H1 (cell line): Measurements from ENCODE around the gene GAS2L1. TPM values are rescaled to one million over a fixed set of nuclear protein-coding genes. Genes with fewer than 3 reads are reported as not detected.

Experiments
- CTCF ChIA-PET: fragments of 300-600 bp; sonication (Branson Sonifier 250); formaldehyde crosslinking; loops from one replicate; lab custom pipeline; 2021; ENCODE audit not compliant: partially characterized antibody; lab: Charles Lee
- POLR2A ChIA-PET: fragments of 300-600 bp; sonication (Branson Sonifier 250); formaldehyde crosslinking; loops from one replicate; lab custom pipeline; 2021; ENCODE audit warnings: inconsistent platforms; ENCODE audit not compliant: partially characterized antibody; lab: Charles Lee
- DNase-seq, 2 experiments: peaks; one replicate each; pipeline versions ENCODE4 v3.0.0 to v3.0.0-alpha.2; 2010 to 2022; ENCODE audit warnings: low spot score in 2 of 2, low read depth in 1 of 2, mixed read lengths in 1 of 2
- FAIRE-seq: peaks from 2 replicates; lab custom pipeline; 2011; peaks lifted over from hg19 to GRCh38; lab: Jason Lieb, UNC
- H2AFZ ChIP-seq: 2 replicates; pipeline ENCODE4 v1.8.1; 2012; ENCODE audit warnings: low read length, inconsistent platforms
- H2AK5ac ChIP-seq: 2 replicates; pipeline ENCODE4 v1.6.1; 2013; ENCODE audit warnings: low read depth, low read length
- H2BK120ac ChIP-seq: replicated peaks from 2 replicates; pipeline ENCODE3; 2013; ENCODE audit warnings: low read depth, low read length, inconsistent platforms
- H2BK12ac ChIP-seq: 2 replicates; pipeline ENCODE4 v1.6.1; 2013; ENCODE audit warnings: low read depth, low read length
- H2BK15ac ChIP-seq: 2 replicates; pipeline ENCODE4 v1.6.1; 2013; ENCODE audit warnings: low read length
- H2BK20ac ChIP-seq: 2 replicates; pipeline ENCODE4 v1.6.1; 2013; ENCODE audit warnings: low read length
- H2BK5ac ChIP-seq: 2 replicates; pipeline ENCODE4 v1.6.1; 2013; ENCODE audit warnings: low read depth, low read length
- H3K14ac ChIP-seq: 2 replicates; pipeline ENCODE4 v1.6.1; 2013; ENCODE audit warnings: inconsistent platforms; ENCODE audit not compliant: insufficient read length
- H3K18ac ChIP-seq: 2 replicates; pipeline ENCODE4 v1.6.1; 2013; ENCODE audit warnings: low read length; ENCODE audit errors: extremely low read depth
- H3K23ac ChIP-seq: 2 replicates; pipeline ENCODE4 v1.6.1; 2013; ENCODE audit warnings: inconsistent platforms; ENCODE audit not compliant: insufficient read length
- H3K23me2 ChIP-seq: 2 replicates; pipeline ENCODE4 v1.6.1; 2013; ENCODE audit warnings: low read depth, low read length
- H3K27ac ChIP-seq: 2 replicates; pipeline ENCODE4 v1.6.1; 2011; ENCODE audit warnings: low read depth, low read length, inconsistent platforms
- H3K27me3 ChIP-seq, 4 experiments: replicated peaks in 1 of 4; 1 replicate in 1 of 4; 2 replicates in 3 of 4; pipeline versions ENCODE4 v1.6.1 to v1.8.1; 2011 to 2013; ENCODE audit warnings: low read length in 3 of 4, mild to moderate bottlenecking in 3 of 4, inconsistent platforms in 2 of 4, mixed read lengths in 2 of 4, moderate library complexity in 1 of 4; ENCODE audit not compliant: control insufficient read depth in 3 of 4, insufficient read depth in 3 of 4; ENCODE audit errors: extremely low read depth in 1 of 4
- H3K36me3 ChIP-seq, 4 experiments: 2 replicates each; pipeline versions ENCODE4 v1.6.1 to v1.8.1; 2011 to 2013; ENCODE audit warnings: mild to moderate bottlenecking in 4 of 4, low read length in 3 of 4, moderate library complexity in 2 of 4, control low read depth in 1 of 4, inconsistent platforms in 1 of 4; ENCODE audit not compliant: insufficient read depth in 4 of 4, control insufficient read depth in 2 of 4
- H3K4ac ChIP-seq: replicated peaks from 2 replicates; pipeline ENCODE3; 2013; ENCODE audit warnings: low read length, low read depth, mixed read lengths, inconsistent platforms; ENCODE audit not compliant: insufficient read length
- H3K4me1 ChIP-seq, 4 experiments: replicated peaks in 1 of 4; 1 replicate in 1 of 4; 2 replicates in 3 of 4; pipeline versions ENCODE4 v1.6.1 to v1.8.1; 2011 to 2013; ENCODE audit warnings: low read length in 3 of 4, inconsistent platforms in 2 of 4, mixed read lengths in 1 of 4; ENCODE audit not compliant: insufficient read depth in 4 of 4, control insufficient read depth in 3 of 4
- H3K4me2 ChIP-seq, 2 experiments: 2 replicates each; pipeline versions ENCODE4 v1.6.1 to v1.8.1; 2011 to 2013; ENCODE audit warnings: low read depth in 2 of 2, low read length in 2 of 2, control low read depth in 1 of 2, inconsistent platforms in 1 of 2, mild to moderate bottlenecking in 1 of 2; ENCODE audit not compliant: insufficient read depth in 1 of 2
- H3K4me3 ChIP-seq, 4 experiments: fragments of 200-600, 300-600 bp in 1 of 4; sonication (generic), shearing (Covaris generic), sonication (Bioruptor Twin) in 1 of 4; 2 replicates each; pipeline versions ENCODE4 v1.5.1 to v1.8.1; 2011 to 2016; ENCODE audit warnings: low read length in 4 of 4, low read depth in 3 of 4, control low read depth in 2 of 4, inconsistent platforms in 2 of 4, mild to moderate bottlenecking in 2 of 4, mixed read lengths in 1 of 4, moderate library complexity in 1 of 4; ENCODE audit not compliant: insufficient read depth in 2 of 4; ENCODE audit errors: extremely low read depth in 1 of 4
- H3K56ac ChIP-seq: replicated peaks from 2 replicates; pipeline ENCODE3; 2013; ENCODE audit warnings: low read depth, mild to moderate bottlenecking, mixed read lengths, low read length, inconsistent platforms; ENCODE audit not compliant: insufficient read length
- H3K79me1 ChIP-seq: 2 replicates; pipeline ENCODE4 v1.6.1; 2013; ENCODE audit warnings: low read depth, low read length, control low read depth
- H3K79me2 ChIP-seq, 2 experiments: 2 replicates each; pipeline versions ENCODE4 v1.6.1 to v1.8.1; 2012 to 2013; ENCODE audit warnings: low read length in 2 of 2, mild to moderate bottlenecking in 2 of 2, inconsistent platforms in 1 of 2; ENCODE audit not compliant: insufficient read depth in 2 of 2, control insufficient read depth in 1 of 2
- H3K9ac ChIP-seq, 4 experiments: replicated peaks in 1 of 4; 1 replicate in 1 of 4; 2 replicates in 3 of 4; pipeline versions ENCODE4 v1.6.1 to v1.8.1; 2011 to 2013; ENCODE audit warnings: low read depth in 3 of 4, low read length in 3 of 4, control low read depth in 2 of 4, mild to moderate bottlenecking in 2 of 4, moderate library complexity in 2 of 4, inconsistent platforms in 1 of 4; ENCODE audit errors: extremely low read depth in 1 of 4
- H3K9me3 ChIP-seq, 2 experiments: 2 replicates each; pipeline versions ENCODE4 v1.6.1 to v1.8.1; 2012 to 2013; ENCODE audit warnings: mild to moderate bottlenecking in 2 of 2, moderate library complexity in 2 of 2, control low read depth in 1 of 2, inconsistent platforms in 1 of 2, low read depth in 1 of 2, low read length in 1 of 2, mixed read lengths in 1 of 2; ENCODE audit not compliant: insufficient read depth in 2 of 2
- H4K20me1 ChIP-seq, 2 experiments: replicated peaks in 1 of 2; 2 replicates each; pipeline versions ENCODE3 to v1.8.1; 2011 to 2013; ENCODE audit warnings: inconsistent platforms in 2 of 2, low read length in 2 of 2, mild to moderate bottlenecking in 1 of 2; ENCODE audit not compliant: insufficient read depth in 2 of 2, control insufficient read depth in 1 of 2
- H4K5ac ChIP-seq: 2 replicates; pipeline ENCODE4 v1.6.1; 2013; ENCODE audit warnings: low read length, low read depth, mixed read lengths, inconsistent platforms; ENCODE audit not compliant: insufficient read length
- H4K8ac ChIP-seq: 2 replicates; pipeline ENCODE4 v1.8.0; 2013; ENCODE audit warnings: mild to moderate bottlenecking, moderate library complexity, low read length, inconsistent platforms; ENCODE audit not compliant: insufficient read depth; ENCODE audit errors: extremely low read depth
- H4K91ac ChIP-seq: replicated peaks from 2 replicates; pipeline ENCODE3; 2013; ENCODE audit warnings: low read length, mixed read lengths, inconsistent platforms; ENCODE audit not compliant: insufficient read length
- CHD2 ChIP-seq: IDR thresholded peaks from 2 replicates; pipeline ENCODE4 v1.6.1; 2012; ENCODE audit warnings: low read length, improper control_type of control experiment
- EZH2 ChIP-seq: fragments of 200-600 bp; sonication (generic); IDR thresholded peaks from 2 replicates; pipeline ENCODE4 v1.7.1; 2012; ENCODE audit warnings: low read depth, mild to moderate bottlenecking, moderate library complexity, low read length, inconsistent platforms; ENCODE audit not compliant: severe bottlenecking
- HDAC2 ChIP-seq, 2 experiments: fragments of 300-600 bp in 1 of 2; sonication (generic) in 1 of 2; IDR thresholded peaks; 2 replicates each; pipeline ENCODE4 v1.6.1; 2011 to 2012; ENCODE audit warnings: low read depth in 2 of 2, low read length in 2 of 2, mild to moderate bottlenecking in 2 of 2, moderate library complexity in 2 of 2, borderline replicate concordance in 1 of 2, inconsistent platforms in 1 of 2
- JUND ChIP-seq: IDR thresholded peaks from 2 replicates; pipeline ENCODE4 v1.6.1; 2011; ENCODE audit warnings: mild to moderate bottlenecking, improper control_type of control experiment, low read length
- SP1 ChIP-seq: IDR thresholded peaks from 2 replicates; pipeline ENCODE4 v1.6.1; 2011; ENCODE audit warnings: low read depth, low read length
- WGBS, 2 experiments: shearing (Covaris generic) in 1 of 2; methylation state at CpG; one replicate each; pipeline versions ENCODE4 v1.1.6 to v1.1.7; 2013 to 2015; ENCODE audit warnings: low lambda C conversion rate in 2 of 2, mixed read lengths in 2 of 2, inconsistent platforms in 1 of 2, low coverage in 1 of 2, missing lambda C conversion rate in 1 of 2; ENCODE audit not compliant: insufficient replicate concordance in 2 of 2, insufficient coverage in 1 of 2, insufficient read length in 1 of 2; ENCODE audit errors: extremely low coverage in 1 of 2, missing lambda C conversion rate in 1 of 2; 5-methylcytosine and 5-hydroxymethylcytosine counted together
- polyA plus RNA-seq, 7 experiments: library from polyadenylated mRNA; depleted of rRNA in 3 of 7; stranded (reverse) in 5 of 7; unstranded in 2 of 7; fragments of >200 nt in 5 of 7; fragments of 200-250 nt in 2 of 7; gene quantifications; 1 replicate in 5 of 7; 2 replicates in 1 of 7; 4 replicates in 1 of 7; pipeline versions ENCODE4 v1.2.1 to v1.2.3, GENCODE V29; 2011 to 2013; ENCODE audit warnings: missing spikeins in 2 of 7, mixed read lengths in 2 of 7
- total RNA-seq: library from RNA; stranded (reverse); fragmentation: NEBNext Ultra II Directional; extraction: Animal tissue kit (Norgen Biotek cat#: 25700); gene quantifications from 2 replicates; pipeline ENCODE4 v1.2.1, GENCODE V29; 2021
- TF ChIP-seq, protein P1 (sequence below): IDR thresholded peaks from 2 replicates; pipeline ENCODE4 v1.6.1; 2012; ENCODE audit warnings: inconsistent platforms
- TF ChIP-seq, protein P2 (sequence below), 3 experiments: IDR thresholded peaks; 1 replicate in 2 of 3; 2 replicates in 1 of 3; pipeline versions ENCODE4 v1.5.1 to v1.6.1; 2011; ENCODE audit warnings: low read length in 3 of 3, mild to moderate bottlenecking in 3 of 3, inconsistent platforms in 2 of 3, low read depth in 1 of 3, moderate library complexity in 1 of 3; ENCODE audit not compliant: insufficient read depth in 1 of 3; ENCODE audit errors: control extremely low read depth in 1 of 3

Gene GAS2L1
- total and polyA plus RNA-seq, 2 of the 8 experiments (the other 6 are each of a cell fraction or from before 2014, with no cell fraction given): 3.6 to 10.1 TPM

DNA sequence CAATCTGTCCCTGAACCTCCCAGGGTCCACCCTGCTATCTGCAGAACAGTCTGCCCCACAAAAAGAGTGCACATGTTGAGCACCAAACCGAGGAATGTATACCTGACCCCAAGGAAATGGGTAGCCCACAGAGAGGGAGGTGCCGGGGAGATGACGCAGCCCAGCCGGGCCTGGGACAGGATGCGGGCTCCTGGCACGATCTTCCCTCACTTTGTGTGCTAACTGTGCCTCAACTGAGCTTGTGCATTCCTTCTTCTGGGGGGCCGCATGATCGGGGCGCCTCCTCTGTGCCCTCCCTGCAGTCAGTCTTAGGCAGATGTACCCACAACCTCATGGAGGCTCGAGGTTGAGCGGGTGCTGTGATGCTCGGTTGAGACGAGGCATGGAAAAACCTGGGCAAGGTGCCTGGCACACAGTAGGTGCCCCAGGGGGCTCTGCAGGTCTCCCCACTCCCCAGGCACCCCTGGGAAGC, 2.4 kb downstream of the GAS2L1 start:
- Histone ChIP-seq H2AK5ac (peak overlapping the region; percentile 75; the same call in 1 of the 2 replicates), H3K9me3 (peaks cover 3 to 6% of the 10 kb centered on the region in 2 experiments; a peak in 3 of 4 replicates), H3K36me3 (peaks cover 0 to 6% (median 0%) of the 10 kb centered on the region in 4 experiments; a peak in 1 of 8 replicates), H3K27me3 (peaks cover 7 to 18% (median 10%) of the 10 kb centered on the region in 4 experiments), H3K79me1 (no peaks in the 10 kb centered on the region), H3K14ac (no peak overlapping the region), H3K56ac (no peak overlapping the region), H2BK5ac (peak overlapping the region; percentile 52; the same call in 1 of the 2 replicates), H3K4me2 (no peak overlapping the region; a peak in 1 of 4 replicates), H3K79me2 (no peaks in the 10 kb centered on the region), H3K23me2 (peaks cover 6% of the 10 kb centered on the region; the same call in 1 of the 2 replicates), H4K8ac (no peak overlapping the region), H2BK120ac (no peak overlapping the region), H4K5ac (no peak overlapping the region), H3K23ac (no peak overlapping the region), H2AFZ (no peak overlapping the region), H3K9ac (no peak overlapping the region), H2BK20ac (no peak overlapping the region), H3K4me1 (peaks cover 0 to 18% (median 7%) of the 10 kb centered on the region in 4 experiments; a peak in 5 of 7 replicates), H2BK12ac (peak overlapping the region; percentile 50; the same call in 1 of the 2 replicates), H4K20me1 (peaks cover 3 to 11% of the 10 kb centered on the region in 2 experiments), H3K27ac (no peak overlapping the region), H3K4me3 (no peak overlapping the region), H2BK15ac (no peak overlapping the region), H3K18ac (no peak overlapping the region; the same call in 1 of the 2 replicates), H4K91ac (no peak overlapping the region), H3K4ac (no peak overlapping the region)
- 88% methylated on average over 11 of the region's 13 CpGs; no CpG with 5 or more reads in 1 of the 2 experiments for WGBS, 2 experiments
- ChIA-PET POLR2A (interaction anchor here (0.9 to 1.7 kb wide), 5 partner anchors 10 to 64 kb away, joined by 3 to 11 read pairs (median 4); no protein-coding TSS in a partner anchor), CTCF (interaction anchor here (0.6 to 0.7 kb wide), 2 partner anchors 15 to 20 kb away, joined by 3 read pairs; no protein-coding TSS in a partner anchor)
- FAIRE-seq: no peak
- DNase-seq: peak in 1 of 2 experiments; percentile 51
- TF ChIP-seq, protein P1, sequence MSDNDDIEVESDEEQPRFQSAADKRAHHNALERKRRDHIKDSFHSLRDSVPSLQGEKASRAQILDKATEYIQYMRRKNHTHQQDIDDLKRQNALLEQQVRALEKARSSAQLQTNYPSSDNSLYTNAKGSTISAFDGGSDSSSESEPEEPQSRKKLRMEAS: no peak
- TF ChIP-seq EZH2: no peak
- TF ChIP-seq SP1: no peak
- TF ChIP-seq HDAC2 (IDR thresholded peaks at IDR 0.05; ENCODE audit: borderline replicate concordance in 1 of 2, low read depth in 2 of 2, low read length in 2 of 2): no peak
- TF ChIP-seq, protein P2, sequence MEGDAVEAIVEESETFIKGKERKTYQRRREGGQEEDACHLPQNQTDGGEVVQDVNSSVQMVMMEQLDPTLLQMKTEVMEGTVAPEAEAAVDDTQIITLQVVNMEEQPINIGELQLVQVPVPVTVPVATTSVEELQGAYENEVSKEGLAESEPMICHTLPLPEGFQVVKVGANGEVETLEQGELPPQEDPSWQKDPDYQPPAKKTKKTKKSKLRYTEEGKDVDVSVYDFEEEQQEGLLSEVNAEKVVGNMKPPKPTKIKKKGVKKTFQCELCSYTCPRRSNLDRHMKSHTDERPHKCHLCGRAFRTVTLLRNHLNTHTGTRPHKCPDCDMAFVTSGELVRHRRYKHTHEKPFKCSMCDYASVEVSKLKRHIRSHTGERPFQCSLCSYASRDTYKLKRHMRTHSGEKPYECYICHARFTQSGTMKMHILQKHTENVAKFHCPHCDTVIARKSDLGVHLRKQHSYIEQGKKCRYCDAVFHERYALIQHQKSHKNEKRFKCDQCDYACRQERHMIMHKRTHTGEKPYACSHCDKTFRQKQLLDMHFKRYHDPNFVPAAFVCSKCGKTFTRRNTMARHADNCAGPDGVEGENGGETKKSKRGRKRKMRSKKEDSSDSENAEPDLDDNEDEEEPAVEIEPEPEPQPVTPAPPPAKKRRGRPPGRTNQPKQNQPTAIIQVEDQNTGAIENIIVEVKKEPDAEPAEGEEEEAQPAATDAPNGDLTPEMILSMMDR (IDR thresholded peaks at IDR 0.05; ENCODE audit: control extremely low read depth in 1 of 3, insufficient read depth in 1 of 3, low read depth in 1 of 3, low read length in 3 of 3): no peak
- no peak for TF ChIP-seq CHD2
- no peak for TF ChIP-seq JUND
